ENCODE measurements around the gene SLC38A3.

DNA sequence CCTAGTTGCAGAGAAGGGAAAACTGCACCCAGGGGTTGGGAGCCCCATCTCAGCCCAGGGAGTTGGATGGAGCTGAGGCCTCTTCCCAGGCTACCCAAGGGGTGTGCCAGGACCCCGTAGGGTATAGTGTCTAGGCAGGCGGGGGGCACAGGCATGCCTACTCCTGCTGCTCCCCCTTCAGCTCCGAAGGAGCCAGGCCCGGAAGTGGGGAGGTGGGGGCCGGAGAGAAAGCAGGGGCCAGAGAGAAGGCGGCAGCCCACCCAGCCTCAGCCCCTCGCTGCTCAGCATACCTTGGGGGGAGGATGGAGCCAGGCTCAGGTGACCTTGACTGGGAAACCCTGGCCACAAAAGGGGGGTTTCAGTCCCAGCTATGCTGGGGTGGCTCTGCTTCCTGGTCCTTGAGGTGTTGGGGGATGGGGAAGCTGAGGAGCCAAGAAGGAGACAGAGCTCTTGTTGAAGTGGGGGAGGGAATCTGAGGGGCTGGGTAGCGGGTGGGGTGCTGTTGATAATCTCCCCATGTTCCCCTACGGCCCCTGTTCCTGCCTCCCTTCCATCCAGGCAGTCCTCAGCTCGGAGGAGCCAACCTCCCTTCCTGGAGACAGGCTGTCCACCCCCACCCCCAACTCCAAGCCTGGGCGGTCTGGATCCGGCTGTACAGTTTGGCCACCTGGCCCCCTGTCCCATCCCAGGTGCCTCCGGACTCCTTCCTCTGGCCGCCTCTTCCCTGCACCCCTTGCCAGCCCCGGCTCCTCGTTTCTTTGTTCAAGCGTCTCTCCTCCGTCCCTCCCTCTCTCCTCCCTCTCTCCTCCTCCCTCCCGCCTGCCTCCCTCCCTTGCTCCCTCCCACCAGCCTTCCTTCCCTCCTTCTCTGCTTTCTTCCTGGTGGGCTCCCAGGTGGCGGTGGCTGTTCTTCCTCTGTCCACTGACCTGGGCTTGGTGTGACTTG lies 48.2 kb upstream of the SLC38A3 start:
- TF ChIP-seq, protein P1, sequence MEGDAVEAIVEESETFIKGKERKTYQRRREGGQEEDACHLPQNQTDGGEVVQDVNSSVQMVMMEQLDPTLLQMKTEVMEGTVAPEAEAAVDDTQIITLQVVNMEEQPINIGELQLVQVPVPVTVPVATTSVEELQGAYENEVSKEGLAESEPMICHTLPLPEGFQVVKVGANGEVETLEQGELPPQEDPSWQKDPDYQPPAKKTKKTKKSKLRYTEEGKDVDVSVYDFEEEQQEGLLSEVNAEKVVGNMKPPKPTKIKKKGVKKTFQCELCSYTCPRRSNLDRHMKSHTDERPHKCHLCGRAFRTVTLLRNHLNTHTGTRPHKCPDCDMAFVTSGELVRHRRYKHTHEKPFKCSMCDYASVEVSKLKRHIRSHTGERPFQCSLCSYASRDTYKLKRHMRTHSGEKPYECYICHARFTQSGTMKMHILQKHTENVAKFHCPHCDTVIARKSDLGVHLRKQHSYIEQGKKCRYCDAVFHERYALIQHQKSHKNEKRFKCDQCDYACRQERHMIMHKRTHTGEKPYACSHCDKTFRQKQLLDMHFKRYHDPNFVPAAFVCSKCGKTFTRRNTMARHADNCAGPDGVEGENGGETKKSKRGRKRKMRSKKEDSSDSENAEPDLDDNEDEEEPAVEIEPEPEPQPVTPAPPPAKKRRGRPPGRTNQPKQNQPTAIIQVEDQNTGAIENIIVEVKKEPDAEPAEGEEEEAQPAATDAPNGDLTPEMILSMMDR (IDR thresholded peaks at IDR 0.05; ENCODE audit: poor library complexity): no peak
- TF ChIP-seq EZH2 (IDR thresholded peaks at IDR 0.05; ENCODE audit: borderline replicate concordance): no peak
- no peak for TF ChIP-seq EZH2phosphoT487 (IDR thresholded peaks at IDR 0.05; ENCODE audit: low read depth, severe bottlenecking, unreplicated experiment)

All from hepatocyte (in vitro differentiated cells).